Gastrocnemius medialis (tissue), 4 donors: ENCODE measurements around the gene SCLY. TPM values are rescaled to one million over a fixed set of nuclear protein-coding genes. Genes with fewer than 3 reads are reported as not detected.

ENCODE experiments used
- ATAC-seq, 2 donors: fragments of 150-250 bp; one replicate each; pipeline ENCODE4 v1.9.1; 2016
- DNase-seq, 2 donors: peaks; one replicate each; pipeline ENCODE4 v3.0.0-alpha.2; 2019
- H3K27ac ChIP-seq, 4 donors: fragments of 200-600 bp; sonication (generic); 1 replicate in 1 of 4; 2 replicates in 3 of 4; pipeline ENCODE4 v1.5.1; 2016 to 2018; ENCODE audit warnings: mild to moderate bottlenecking in 2 of 4, moderate library complexity in 1 of 4
- H3K27me3 ChIP-seq, 3 donors: fragments of 200-600 bp; sonication (generic) in 2 of 3; 1 replicate in 1 of 3; 2 replicates in 2 of 3; pipeline versions ENCODE4 v1.5.1 to v1.6.0; 2016 to 2019; ENCODE audit warnings: mild to moderate bottlenecking in 1 of 3, moderate library complexity in 1 of 3
- H3K36me3 ChIP-seq, 2 donors: fragments of 200-600 bp; sonication (generic) in 1 of 2; one replicate each; pipeline ENCODE4 v1.5.1; 2017 to 2018
- H3K4me1 ChIP-seq, 2 donors: fragments of 200-600 bp; sonication (generic) in 1 of 2; one replicate each; pipeline ENCODE4 v1.5.1; 2016 to 2017; ENCODE audit warnings: mild to moderate bottlenecking in 2 of 2
- H3K4me3 ChIP-seq, 4 donors: fragments of 200-600 bp; sonication (generic) in 3 of 4; 1 replicate in 1 of 4; 2 replicates in 3 of 4; pipeline ENCODE4 v1.5.1; 2016 to 2019; ENCODE audit warnings: mild to moderate bottlenecking in 2 of 4
- H3K9me3 ChIP-seq, 3 donors: fragments of 200-600 bp; sonication (generic) in 2 of 3; 1 replicate in 1 of 3; 2 replicates in 2 of 3; pipeline ENCODE4 v1.5.1; 2016 to 2019
- POLR2A ChIP-seq, 2 donors: fragments of 450-650 bp; IDR thresholded peaks; one replicate each; pipeline ENCODE4 v1.6.1; 2017; ENCODE audit warnings: antibody characterized with exemption in 2 of 2, mild to moderate bottlenecking in 2 of 2, moderate library complexity in 2 of 2
- in situ Hi-C, 4 donors: fragments of 200-750 bp; cut with MboI; loops; one replicate each; pipeline versions ENCODE4 v1.15.0 to v1.8.0; 2017; ENCODE audit warnings: low sequenced_read_pairs in 4 of 4
- intact Hi-C: fragments of 100-400 bp; cut with DNase I; formaldehyde crosslinking; loops from one replicate; pipeline ENCODE4 v1.15.1; 2023; ENCODE audit warnings: low total_unique reads
- total RNA-seq, 4 donors: library from RNA; depleted of rRNA; stranded (reverse); fragments of >200 nt; gene quantifications; one replicate each; pipeline versions ENCODE4 v1.1.0 to v1.2.3, GENCODE V29; 2016
- TF ChIP-seq, protein P1 (sequence below), 5 experiments: fragments of 450-650 bp in 3 of 5; fragments of 200-600 bp in 2 of 5; sonication (generic) in 2 of 5; IDR thresholded peaks in 4 of 5; conservative IDR thresholded peaks in 1 of 5; 1 replicate in 4 of 5; 2 replicates in 1 of 5; pipeline ENCODE4 v1.5.1; 2016 to 2019; ENCODE audit warnings: antibody characterized with exemption in 5 of 5, mild to moderate bottlenecking in 3 of 5, moderate library complexity in 3 of 5

SCLY gene
- total RNA-seq, 4 donors from 2014 or later = 3.3 to 9.7 (median 5.6) TPM

GRCh38 chr2:238075397-238075796, 14.6 kb downstream of the SCLY start:
- ATAC-seq (no peak), DNase-seq (no peak)
- no peak for TF ChIP-seq POLR2A (IDR thresholded peaks at IDR 0.05)
- TF ChIP-seq, protein P1, sequence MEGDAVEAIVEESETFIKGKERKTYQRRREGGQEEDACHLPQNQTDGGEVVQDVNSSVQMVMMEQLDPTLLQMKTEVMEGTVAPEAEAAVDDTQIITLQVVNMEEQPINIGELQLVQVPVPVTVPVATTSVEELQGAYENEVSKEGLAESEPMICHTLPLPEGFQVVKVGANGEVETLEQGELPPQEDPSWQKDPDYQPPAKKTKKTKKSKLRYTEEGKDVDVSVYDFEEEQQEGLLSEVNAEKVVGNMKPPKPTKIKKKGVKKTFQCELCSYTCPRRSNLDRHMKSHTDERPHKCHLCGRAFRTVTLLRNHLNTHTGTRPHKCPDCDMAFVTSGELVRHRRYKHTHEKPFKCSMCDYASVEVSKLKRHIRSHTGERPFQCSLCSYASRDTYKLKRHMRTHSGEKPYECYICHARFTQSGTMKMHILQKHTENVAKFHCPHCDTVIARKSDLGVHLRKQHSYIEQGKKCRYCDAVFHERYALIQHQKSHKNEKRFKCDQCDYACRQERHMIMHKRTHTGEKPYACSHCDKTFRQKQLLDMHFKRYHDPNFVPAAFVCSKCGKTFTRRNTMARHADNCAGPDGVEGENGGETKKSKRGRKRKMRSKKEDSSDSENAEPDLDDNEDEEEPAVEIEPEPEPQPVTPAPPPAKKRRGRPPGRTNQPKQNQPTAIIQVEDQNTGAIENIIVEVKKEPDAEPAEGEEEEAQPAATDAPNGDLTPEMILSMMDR (IDR thresholded peaks at IDR 0.05 in 4 of 5, conservative IDR thresholded peaks at IDR 0.05 in 1 of 5) = no peak
- intact Hi-C loops = no loop called here
- Histone ChIP-seq H3K4me1 (no peaks in the 10 kb centered on the region), H3K27ac (no peak overlapping the region), H3K4me3 (no peak overlapping the region), H3K9me3 (no peaks in the 10 kb centered on the region), H3K36me3 (peaks cover 0 to 8% of the 10 kb centered on the region in 2 donors), H3K27me3 (no peaks in the 10 kb centered on the region)
- in situ Hi-C loops = no loop called here

DNA sequence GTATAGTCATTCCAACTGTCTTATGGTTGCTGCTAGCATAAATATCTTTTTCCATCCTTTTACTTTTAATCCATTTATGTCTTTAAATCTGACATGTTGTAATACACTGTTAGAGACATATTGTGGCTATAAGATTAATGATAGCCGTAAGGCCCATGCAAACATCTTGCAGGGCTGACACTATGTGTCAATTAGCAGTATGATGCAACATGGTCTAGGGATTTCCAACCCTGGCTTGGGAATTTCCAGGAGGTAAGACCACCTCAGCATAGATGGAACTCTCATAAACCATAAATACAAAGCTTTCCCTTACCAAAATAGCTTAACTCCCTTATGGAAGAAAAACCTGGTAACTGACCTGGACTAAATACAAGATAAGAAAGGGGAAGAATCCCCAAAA, 16.5 kb downstream of the SCLY start:
- H3K4me1 ChIP-seq = no peaks in the 10 kb centered on the region
- DNase-seq (no peak), ATAC-seq (no peak)
- H3K4me3 ChIP-seq = no peak overlapping the region
- no peak overlapping the region for H3K27ac ChIP-seq
- H3K9me3 ChIP-seq = no peaks in the 10 kb centered on the region
- H3K36me3 ChIP-seq = peaks cover 0 to 16% of the 10 kb centered on the region in 2 donors
- intact Hi-C loops = no loop called here
- in situ Hi-C loops = no loop called here
- no peaks in the 10 kb centered on the region for H3K27me3 ChIP-seq
- TF ChIP-seq POLR2A (IDR thresholded peaks at IDR 0.05) = no peak
- TF ChIP-seq, protein P1 (IDR thresholded peaks at IDR 0.05 in 4 of 5, conservative IDR thresholded peaks at IDR 0.05 in 1 of 5) = no peak

- Histone ChIP-seq H3K4me3 (no peak overlapping the region), H3K9me3 (no peaks in the 10 kb centered on the region), H3K27me3 (no peaks in the 10 kb centered on the region), H3K27ac (no peak overlapping the region), H3K4me1 (no peaks in the 10 kb centered on the region), H3K36me3 (peaks cover 0 to 26% of the 10 kb centered on the region in 2 donors)
- no peak for ATAC-seq
- no peak for DNase-seq
- TF ChIP-seq, protein P1 (IDR thresholded peaks at IDR 0.05 in 4 of 5, conservative IDR thresholded peaks at IDR 0.05 in 1 of 5) = no peak
- no peak for TF ChIP-seq POLR2A (IDR thresholded peaks at IDR 0.05)
- in situ Hi-C loops = no loop called here
- intact Hi-C loops = no loop called here
These were observed 19.1 kb downstream of the SCLY start for GRCh38 chr2:238079874-238080327.

DNA sequence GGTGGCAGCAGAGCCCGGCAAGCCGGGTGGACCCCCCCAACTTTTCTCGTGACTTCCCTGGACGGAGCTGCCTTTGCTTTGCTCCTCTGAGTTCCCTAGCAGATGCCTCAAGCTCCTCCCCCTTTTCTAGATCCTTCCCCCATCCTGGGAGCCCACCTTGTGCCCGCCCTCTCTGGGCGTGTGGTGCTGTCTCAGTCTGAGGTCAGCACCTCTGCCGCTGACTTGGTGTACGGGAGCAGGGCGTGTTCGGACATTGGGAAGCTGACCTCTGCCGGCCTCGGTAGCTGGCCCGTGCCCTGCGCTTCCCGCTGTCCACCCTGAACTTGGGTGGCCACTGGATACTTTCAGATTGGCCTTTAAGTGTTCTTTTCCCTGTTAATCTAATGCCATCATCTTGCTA, 19.7 kb downstream of the SCLY start:
- in situ Hi-C loops (no loop called here), intact Hi-C loops (no loop called here)
- Histone ChIP-seq H3K36me3 (peaks cover 0 to 26% of the 10 kb centered on the region in 2 donors), H3K9me3 (no peaks in the 10 kb centered on the region), H3K27ac (no peak overlapping the region), H3K4me1 (no peaks in the 10 kb centered on the region), H3K4me3 (no peak overlapping the region), H3K27me3 (no peaks in the 10 kb centered on the region)
- TF ChIP-seq, protein P1 (IDR thresholded peaks at IDR 0.05 in 4 of 5, conservative IDR thresholded peaks at IDR 0.05 in 1 of 5) = no peak
- no peak for TF ChIP-seq POLR2A (IDR thresholded peaks at IDR 0.05)
- DNase-seq = no peak
- ATAC-seq = no peak

DNA sequence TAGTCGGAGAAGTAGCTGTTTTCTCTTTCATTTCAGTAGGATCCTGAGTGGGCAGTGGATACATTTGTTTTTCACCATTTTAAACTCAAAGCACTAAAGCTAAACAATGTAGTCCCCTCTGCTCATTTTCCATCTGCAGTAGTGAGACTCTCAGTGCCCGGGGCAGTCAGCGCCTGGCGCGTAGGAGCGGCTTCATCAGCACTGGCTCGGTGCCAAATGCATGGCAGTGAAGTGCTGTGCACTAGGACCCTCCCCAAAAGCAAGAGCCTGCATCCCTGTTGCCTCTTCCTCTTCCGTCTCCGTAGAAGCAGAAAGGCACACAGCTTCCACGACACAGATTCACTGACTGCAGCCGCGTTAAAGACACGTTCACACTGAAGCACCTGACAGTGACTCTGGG, 20.3 kb downstream of the SCLY start:
- ATAC-seq (no peak), DNase-seq (no peak)
- Histone ChIP-seq H3K4me3 (no peak overlapping the region), H3K4me1 (no peaks in the 10 kb centered on the region), H3K36me3 (peaks cover 0 to 26% of the 10 kb centered on the region in 2 donors), H3K27me3 (no peaks in the 10 kb centered on the region), H3K9me3 (no peaks in the 10 kb centered on the region), H3K27ac (no peak overlapping the region)
- intact Hi-C loops = no loop called here
- in situ Hi-C loops = no loop called here
- TF ChIP-seq POLR2A (IDR thresholded peaks at IDR 0.05) = no peak
